ENCODE measurements around the gene SLC25A6. TPM values are rescaled to one million over a fixed set of nuclear protein-coding genes. Genes with fewer than 3 reads are reported as not detected.
"Not testable (repeated sequence)": the region's sequence is repeated elsewhere in the genome, so short reads cannot be mapped to it uniquely, and the experiment has no call there.

Gene SLC25A6
- total RNA-seq, 1 donor, result 311 TPM

- H3K4me3 ChIP-seq (ENCODE audit: low read depth, low read length), result no peak overlapping the region
- TF ChIP-seq CTCF (IDR thresholded peaks at IDR 0.05; ENCODE audit: insufficient read depth, low read length), result no peak
- no peak for DNase-seq (ENCODE audit: low read depth)
Measured at GRCh38 chrX:1412551-1413161, 20.7 kb upstream of the SLC25A6 start.

DNA sequence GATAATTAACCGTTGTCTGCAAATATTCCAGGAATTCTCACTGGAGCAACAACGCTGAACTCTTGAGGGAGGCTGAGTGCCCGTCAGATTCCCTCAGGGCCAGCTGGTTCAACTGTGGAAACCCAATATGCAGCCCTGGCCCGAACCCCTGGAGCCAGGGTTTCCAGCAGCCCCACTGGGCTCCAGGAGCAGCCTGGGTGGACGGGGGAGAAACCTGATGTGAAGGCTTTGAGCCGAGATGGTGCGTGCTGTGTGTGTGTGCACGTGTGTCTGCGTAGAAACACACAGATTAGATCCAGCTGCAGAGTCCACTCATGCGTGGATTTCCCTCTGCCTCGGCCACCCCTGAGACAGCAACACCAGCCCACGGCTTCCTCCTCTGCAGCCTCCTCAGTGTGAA, 19.4 kb upstream of the SLC25A6 start:
- no peak for TF ChIP-seq CTCF (IDR thresholded peaks at IDR 0.05; ENCODE audit: insufficient read depth, low read length)
- DNase-seq (ENCODE audit: low read depth), result no peak
- no peak overlapping the region for H3K4me3 ChIP-seq (ENCODE audit: low read depth, low read length)

DNA sequence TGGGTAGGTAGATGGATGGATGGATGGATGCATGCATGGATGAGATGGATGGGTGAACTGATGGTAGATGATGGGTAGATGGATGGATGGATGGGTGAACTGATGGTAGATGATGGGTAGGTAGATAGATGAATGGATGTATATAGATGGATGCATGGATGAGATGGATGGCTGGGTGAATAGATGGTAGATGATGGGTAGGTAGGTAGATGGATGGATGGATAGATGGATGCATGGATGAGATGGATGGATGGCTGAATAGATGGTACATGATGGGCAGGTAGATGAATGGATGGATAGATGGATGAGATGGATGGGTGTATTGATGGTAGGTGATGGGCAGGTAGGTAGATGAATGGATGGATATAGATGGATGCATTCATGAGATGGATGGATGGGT, 15.1 kb upstream of the SLC25A6 start:
- no peak for TF ChIP-seq CTCF (IDR thresholded peaks at IDR 0.05; ENCODE audit: insufficient read depth, low read length)
- no peak for DNase-seq (ENCODE audit: low read depth)
- no peak overlapping the region for H3K4me3 ChIP-seq (ENCODE audit: low read depth, low read length)

DNA sequence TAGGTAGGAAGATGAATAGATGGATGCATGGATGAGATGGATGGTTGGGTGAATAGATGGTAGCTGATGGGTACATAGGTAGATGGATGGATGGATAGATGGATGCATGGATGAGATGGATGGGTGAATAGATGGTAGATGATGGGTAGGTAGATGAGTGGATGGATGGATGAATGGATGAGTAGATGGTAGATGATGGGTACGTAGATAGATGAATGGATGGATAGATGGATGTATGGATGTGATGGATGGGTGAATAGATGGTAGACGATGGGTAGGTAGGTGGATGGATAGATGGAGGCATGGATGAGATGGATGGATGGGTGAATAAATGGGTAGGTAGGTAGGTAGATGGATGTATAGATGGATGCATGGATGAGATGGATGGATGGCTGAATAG, 13.9 kb upstream of the SLC25A6 start:
- not testable (repeated sequence) for H3K4me3 ChIP-seq (ENCODE audit: low read depth, low read length); DNase-seq (ENCODE audit: low read depth)

DNA sequence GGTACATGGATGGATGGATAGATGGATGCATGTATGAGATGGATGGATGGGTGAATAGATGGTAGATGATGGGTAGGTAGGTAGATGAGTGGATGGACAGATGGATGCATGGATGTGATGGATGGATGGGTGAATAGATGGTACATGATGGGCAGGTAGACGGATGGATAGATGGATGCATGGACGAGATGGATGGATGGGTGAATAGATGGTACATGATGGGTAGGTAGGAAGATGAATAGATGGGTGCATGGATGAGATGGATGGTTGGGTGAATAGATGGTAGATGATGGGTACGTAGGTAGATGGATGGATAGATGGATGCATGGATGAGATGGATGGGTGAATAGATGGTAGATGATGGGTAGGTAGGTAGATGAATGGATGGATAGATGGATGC, 12.0 kb upstream of the SLC25A6 start:
- H3K4me3 ChIP-seq (ENCODE audit: low read depth, low read length); DNase-seq (ENCODE audit: low read depth): not testable (repeated sequence)

- DNase-seq (ENCODE audit: low read depth), result no peak
- no peak for TF ChIP-seq CTCF (IDR thresholded peaks at IDR 0.05; ENCODE audit: insufficient read depth, low read length)
Measured at GRCh38 chrX:1403228-1403627, 11.3 kb upstream of the SLC25A6 start.

DNA sequence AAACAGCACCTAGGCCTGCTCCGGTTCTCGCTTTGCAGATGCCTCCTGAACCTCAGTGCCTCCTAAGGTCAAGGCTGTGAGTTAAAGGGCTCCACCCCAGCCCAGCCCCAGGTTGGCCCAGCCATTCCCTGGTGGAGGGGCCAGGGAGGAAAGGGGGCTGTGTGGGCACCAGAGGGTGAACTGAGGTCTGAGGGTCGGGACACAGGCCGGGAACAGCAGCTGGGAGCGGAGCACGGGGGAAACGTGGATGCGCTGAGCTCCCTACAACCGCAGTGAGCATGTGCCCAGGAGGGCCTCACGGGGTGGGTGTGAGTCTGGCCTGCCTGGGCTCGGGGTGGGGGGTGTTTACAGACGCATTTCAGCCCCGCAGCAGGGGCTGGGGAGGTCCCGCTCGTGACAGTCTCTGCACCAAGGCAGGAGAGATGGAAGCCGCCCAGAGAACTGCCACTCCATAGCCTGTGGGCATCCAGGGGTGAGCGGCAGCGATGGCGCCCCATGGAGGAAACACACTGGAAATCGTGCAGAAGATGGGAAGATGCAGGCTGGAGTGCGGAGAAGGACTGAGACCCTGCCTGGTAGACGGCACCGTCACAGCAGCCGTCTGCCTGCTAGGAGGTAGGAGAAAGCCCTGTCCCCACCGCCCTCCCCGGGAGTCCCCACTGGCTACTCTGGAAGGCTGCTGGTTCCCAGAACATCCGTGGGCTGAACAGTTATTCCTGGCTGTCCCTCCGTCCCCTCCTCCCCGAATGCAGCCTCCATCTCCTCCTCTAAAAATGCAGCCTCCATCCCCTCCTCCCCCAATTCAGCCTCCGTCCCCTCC, 9.9 kb upstream of the SLC25A6 start:
- DNase-seq (ENCODE audit: low read depth), result no peak
- no peak for TF ChIP-seq CTCF (IDR thresholded peaks at IDR 0.05; ENCODE audit: insufficient read depth, low read length)
- H3K4me3 ChIP-seq (ENCODE audit: low read depth, low read length), result no peak overlapping the region

More at GRCh38 chrX:1403228-1403627, 11.3 kb upstream of the SLC25A6 start:
- no peak overlapping the region for H3K4me3 ChIP-seq (ENCODE audit: low read depth, low read length)

All from fibroblast of the aortic adventitia (primary cell).